Endothelial cell of umbilical vein (primary cell): ENCODE measurements around the gene PFKL. TPM values are rescaled to one million over a fixed set of nuclear protein-coding genes. Genes with fewer than 3 reads are reported as not detected.

ENCODE experiments used
- BruUV-seq: library from RNA; stranded (reverse); fragments of 400-500 nt; replicated peaks from 2 replicates; lab custom pipeline; 2021; lab: Mats Ljungman, UMichigan
- CTCF ChIA-PET: fragments of 300-600, 350-600 bp; sonication (Branson Sonifier 250); formaldehyde crosslinking; loops from one replicate; lab custom pipeline; 2021; ENCODE audit warnings: antibody characterized with exemption, inconsistent platforms; lab: Charles Lee
- POLR2A ChIA-PET: fragments of 300-600, 350-600 bp; sonication (Branson Sonifier 250); formaldehyde crosslinking; loops from one replicate; lab custom pipeline; 2021; ENCODE audit warnings: antibody characterized with exemption, inconsistent platforms; lab: Charles Lee
- DNase-seq: peaks from one replicate; pipeline ENCODE4 v3.0.0-alpha.2; 2011; ENCODE audit warnings: low read depth, low spot score
- FAIRE-seq: peaks from 2 replicates; lab custom pipeline; 2011; peaks lifted over from hg19 to GRCh38; lab: Jason Lieb, UNC
- H2AFZ ChIP-seq: 2 replicates; pipeline ENCODE4 v1.6.0; 2012; ENCODE audit warnings: low read depth, low read length, control low read depth, inconsistent platforms
- H3K27ac ChIP-seq: 2 replicates; pipeline ENCODE4 v1.5.1; 2011; ENCODE audit warnings: low read depth, mild to moderate bottlenecking, control low read depth, low read length, moderate library complexity; ENCODE audit not compliant: insufficient read depth
- H3K27me3 ChIP-seq, 2 experiments: 2 replicates each; pipeline versions ENCODE4 v1.6.0 to v1.6.1; 2011; ENCODE audit warnings: low read length in 2 of 2, mixed read lengths in 1 of 2; ENCODE audit not compliant: control insufficient read depth in 2 of 2, insufficient read depth in 2 of 2
- H3K36me3 ChIP-seq, 2 experiments: 2 replicates in 1 of 2; 3 replicates in 1 of 2; pipeline ENCODE4 v1.5.1; 2011; ENCODE audit warnings: low read length in 2 of 2, mild to moderate bottlenecking in 1 of 2, moderate library complexity in 1 of 2; ENCODE audit not compliant: control insufficient read depth in 2 of 2, insufficient read depth in 2 of 2; ENCODE audit errors: extremely low read depth in 1 of 2
- H3K4me1 ChIP-seq: 3 replicates; pipeline ENCODE4 v1.5.1; 2011; ENCODE audit warnings: mild to moderate bottlenecking, low read length; ENCODE audit not compliant: control insufficient read depth, insufficient read depth; ENCODE audit errors: extremely low read depth
- H3K4me2 ChIP-seq: 2 replicates; pipeline ENCODE4 v1.6.1; 2011; ENCODE audit warnings: low read length, control low read depth, mixed read lengths; ENCODE audit not compliant: insufficient read depth
- H3K4me3 ChIP-seq, 3 experiments: fragments of 200-600 bp in 1 of 3; sonication (generic), shearing (Covaris generic) in 1 of 3; replicated peaks in 1 of 3; 2 replicates each; pipeline ENCODE4 v1.5.1; 2011 to 2016; ENCODE audit warnings: control low read depth in 3 of 3, low read length in 3 of 3, mild to moderate bottlenecking in 2 of 3, inconsistent platforms in 1 of 3, low read depth in 1 of 3, moderate library complexity in 1 of 3; ENCODE audit not compliant: insufficient read depth in 1 of 3
- H3K79me2 ChIP-seq: 2 replicates; pipeline ENCODE4 v1.6.0; 2012; ENCODE audit warnings: low read length, inconsistent platforms; ENCODE audit not compliant: control insufficient read depth, insufficient read depth
- H3K9ac ChIP-seq: replicated peaks from 2 replicates; pipeline ENCODE3; 2011; ENCODE audit warnings: low read length, control low read depth; ENCODE audit not compliant: insufficient read depth; ENCODE audit errors: extremely low read depth
- H3K9me1 ChIP-seq: replicated peaks from 3 replicates; pipeline ENCODE4 v1.6.0; 2011; ENCODE audit warnings: mild to moderate bottlenecking, low read length; ENCODE audit not compliant: control insufficient read depth, insufficient read depth; ENCODE audit errors: extremely low read depth
- H3K9me3 ChIP-seq: replicated peaks from 2 replicates; pipeline ENCODE4 v1.5.1; 2012; ENCODE audit warnings: low read length, inconsistent platforms; ENCODE audit not compliant: control insufficient read depth, insufficient read depth
- H4K20me1 ChIP-seq: replicated peaks from 2 replicates; pipeline ENCODE3; 2011; ENCODE audit warnings: mild to moderate bottlenecking, low read length; ENCODE audit not compliant: control insufficient read depth, insufficient read depth; ENCODE audit errors: extremely low read depth
- CTCF ChIP-seq, 2 donors: IDR thresholded peaks; 1 replicate in 1 of 2; 2 replicates in 1 of 2; pipeline ENCODE4 v1.5.1; 2011; ENCODE audit warnings: low read length in 2 of 2, mild to moderate bottlenecking in 2 of 2, moderate library complexity in 2 of 2, control low read depth in 1 of 2, inconsistent platforms in 1 of 2, low read depth in 1 of 2; ENCODE audit not compliant: insufficient read depth in 1 of 2; ENCODE audit errors: extremely low read depth in 1 of 2
- EZH2 ChIP-seq: IDR thresholded peaks from 2 replicates; pipeline ENCODE4 v1.6.1; 2012; ENCODE audit warnings: borderline replicate concordance, low read depth, mild to moderate bottlenecking, moderate library complexity, low read length, inconsistent platforms; ENCODE audit not compliant: severe bottlenecking
- FOS ChIP-seq: IDR thresholded peaks from 2 replicates; pipeline ENCODE4 v1.6.1; 2011; ENCODE audit warnings: mild to moderate bottlenecking, low read length, moderate library complexity, borderline replicate concordance; ENCODE audit not compliant: insufficient read depth
- GATA2 ChIP-seq: IDR thresholded peaks from 2 replicates; pipeline ENCODE4 v1.7.0; 2011; ENCODE audit warnings: low read depth, mild to moderate bottlenecking, moderate library complexity, mixed read lengths, low read length; ENCODE audit not compliant: insufficient read length, insufficient read depth
- JUN ChIP-seq: IDR thresholded peaks from 2 replicates; pipeline ENCODE4 v1.6.1; 2011; ENCODE audit warnings: borderline replicate concordance, low read depth; ENCODE audit not compliant: insufficient read length, insufficient read depth
- MYC ChIP-seq: IDR thresholded peaks from one replicate; pipeline ENCODE4 v1.6.1; 2011; ENCODE audit warnings: mild to moderate bottlenecking, low read depth, low read length
- POLR2A ChIP-seq: IDR thresholded peaks from 2 replicates; pipeline ENCODE4 v1.6.1; 2012; ENCODE audit warnings: low read depth, mild to moderate bottlenecking, control low read depth, low read length
- POLR2AphosphoS5 ChIP-seq: IDR thresholded peaks from 2 replicates; pipeline ENCODE4 v1.6.1; 2012; ENCODE audit warnings: low read depth, mild to moderate bottlenecking, control low read depth, low read length, moderate library complexity; ENCODE audit not compliant: insufficient read depth
- dilution Hi-C: fragments of 300-500 bp; cut with MboI; formaldehyde crosslinking; loops from one replicate; pipeline ENCODE4 v1.15.0; 2019; ENCODE audit warnings: low sequenced_read_pairs; ENCODE audit not compliant: extremely low pct_ligation_motif_present
- intact Hi-C: fragments of 100-400 bp; cut with micrococcal nuclease; formaldehyde crosslinking; loops from one replicate; pipeline ENCODE4 v1.10.0; 2022
- polyA plus RNA-seq, 4 experiments: library from polyadenylated mRNA; depleted of rRNA in 3 of 4; stranded (reverse) in 3 of 4; unstranded in 1 of 4; fragments of >200 nt; gene quantifications; 2 replicates each; pipeline versions ENCODE4 v1.2.1 to v1.2.3, GENCODE V29; 2011 to 2012; ENCODE audit warnings: missing spikeins in 1 of 4
- total RNA-seq: library from RNA; stranded (reverse); gene quantifications from 2 replicates; pipeline ENCODE4 v1.2.3, GENCODE V29; 2021

The PFKL gene
- total and polyA plus RNA-seq, 2 donors (not counting 3 experiments of a cell fraction or from before 2014, with no cell fraction given): 137 to 154 TPM

- H3K27ac ChIP-seq: no peak overlapping the region
- dilution Hi-C loops: no loop called here
- BruUV-seq: no TSS peak
- H3K79me2 ChIP-seq: no peaks in the 10 kb centered on the region
- no peaks in the 10 kb centered on the region for H4K20me1 ChIP-seq
- no peak overlapping the region for H3K9ac ChIP-seq
- H3K4me2 ChIP-seq: no peak overlapping the region
- H3K4me1 ChIP-seq: no peaks in the 10 kb centered on the region
- no peak overlapping the region for H2AFZ ChIP-seq
- no peak overlapping the region for H3K4me3 ChIP-seq
- no peaks in the 10 kb centered on the region for H3K9me3 ChIP-seq
- POLR2A ChIA-PET: no interaction called here
- intact Hi-C loops: no loop called here
- peaks cover 2 to 51% of the 10 kb centered on the region in 2 experiments for H3K36me3 ChIP-seq
- DNase-seq (no peak), FAIRE-seq (no peak)
- no peaks in the 10 kb centered on the region for H3K27me3 ChIP-seq
- TF ChIP-seq JUN: no peak
- TF ChIP-seq CTCF (IDR thresholded peaks at IDR 0.05; ENCODE audit: extremely low read depth in 1 of 2, insufficient read depth in 1 of 2, low read depth in 1 of 2, low read length in 2 of 2): no peak
- TF ChIP-seq FOS: no peak
- no peak for TF ChIP-seq EZH2
- TF ChIP-seq POLR2A: no peak
- TF ChIP-seq GATA2: no peak
- TF ChIP-seq POLR2AphosphoS5: no peak
- no peak for TF ChIP-seq MYC
- no peaks in the 10 kb centered on the region for H3K9me1 ChIP-seq
- CTCF ChIA-PET: interaction anchor here (1.0 kb wide), 1 partner anchor 21 kb away, joined by 3 read pairs; no protein-coding TSS in a partner anchor
These were observed 18.8 kb downstream of the PFKL start for GRCh38 chr21:44318489-44319285.
